SKM-1 treated with dmso at 0.1 percent for 144 hours (cell line): ENCODE measurements around the gene MAMDC2.

Experiments used
- DNase-seq: peaks from one replicate; lab custom pipeline; 2025; ENCODE audit not compliant: unreplicated experiment; lab: John Stamatoyannopoulos, UW

Gene MAMDC2

GRCh38 chr9:70043689-70044489 lies at the start of gene MAMDC2:
Gene MAMDC2, plus strand, starts transcription at chr9:70043848. Its CDS starts 350 bp downstream, at chr9:70044198.
- DNase-seq, result no peak

GRCh38 chr9:69995846-69996245 lies 47.8 kb upstream of the MAMDC2 start:
- no peak for DNase-seq

GRCh38 chr9:69996967-69997366 lies 46.7 kb upstream of the MAMDC2 start:
- DNase-seq, result no peak

- DNase-seq, result no peak
Observed at GRCh38 chr9:69997524-69997923, 46.1 kb upstream of the MAMDC2 start.

- no peak for DNase-seq
Observed at GRCh38 chr9:69999315-69999714, 44.3 kb upstream of the MAMDC2 start.

GRCh38 chr9:70000469-70000868 lies 43.2 kb upstream of the MAMDC2 start:
- DNase-seq, result no peak

GRCh38 chr9:70003901-70004714 lies 39.5 kb upstream of the MAMDC2 start:
- DNase-seq, result no peak

GRCh38 chr9:70006306-70006705 lies 37.3 kb upstream of the MAMDC2 start:
- no peak for DNase-seq

- no peak for DNase-seq
Observed at GRCh38 chr9:70007831-70008230, 35.8 kb upstream of the MAMDC2 start.

GRCh38 chr9:70010015-70010414 lies 33.6 kb upstream of the MAMDC2 start:
- DNase-seq, result no peak

GRCh38 chr9:70011366-70011765 lies 32.3 kb upstream of the MAMDC2 start:
- DNase-seq, result no peak

GRCh38 chr9:70012569-70012968 lies 31.1 kb upstream of the MAMDC2 start:
- DNase-seq, result no peak

- no peak for DNase-seq
Observed at GRCh38 chr9:70013598-70014196, 30.0 kb upstream of the MAMDC2 start.

GRCh38 chr9:70015099-70015498 lies 28.5 kb upstream of the MAMDC2 start:
- DNase-seq, result no peak

GRCh38 chr9:70020217-70020616 lies 23.4 kb upstream of the MAMDC2 start:
- no peak for DNase-seq

- DNase-seq, result no peak
Observed at GRCh38 chr9:70020991-70021571, 22.6 kb upstream of the MAMDC2 start.

GRCh38 chr9:70028287-70028686 lies 15.4 kb upstream of the MAMDC2 start:
- no peak for DNase-seq

GRCh38 chr9:70030156-70030555 lies 13.5 kb upstream of the MAMDC2 start:
- DNase-seq, result no peak

GRCh38 chr9:70031141-70031545 lies 12.5 kb upstream of the MAMDC2 start:
- DNase-seq, result no peak

- no peak for DNase-seq
Observed at GRCh38 chr9:70034271-70034711, 9.4 kb upstream of the MAMDC2 start.

- DNase-seq, result no peak
Observed at GRCh38 chr9:70035691-70036090, 8.0 kb upstream of the MAMDC2 start.
